GM06990 (cell line): ENCODE measurements around the gene CACNB2.

Experiments
- DNase-seq: peaks from one replicate; pipeline ENCODE4 v3.0.0-alpha.2; 2011; ENCODE audit not compliant: insufficient read length; ENCODE audit errors: extremely low read depth
- H3K27me3 ChIP-seq: replicated peaks from 2 replicates; pipeline ENCODE4 v1.6.0; 2011; ENCODE audit warnings: low read length; ENCODE audit not compliant: control insufficient read depth, insufficient read depth
- H3K36me3 ChIP-seq: 2 replicates; pipeline ENCODE4 v1.5.1; 2011; ENCODE audit warnings: low read length; ENCODE audit not compliant: control insufficient read depth, insufficient read depth
- H3K4me3 ChIP-seq: replicated peaks from 2 replicates; pipeline ENCODE4 v1.5.1; 2011; ENCODE audit warnings: low read depth, mild to moderate bottlenecking, control low read depth, low read length
- TF ChIP-seq, protein P1 (sequence below): IDR thresholded peaks from 2 replicates; pipeline ENCODE4 v1.5.1; 2011; ENCODE audit warnings: low read length, control low read depth, mild to moderate bottlenecking, inconsistent platforms; ENCODE audit not compliant: insufficient read depth, poor library complexity, severe bottlenecking

CACNB2 gene

DNA sequence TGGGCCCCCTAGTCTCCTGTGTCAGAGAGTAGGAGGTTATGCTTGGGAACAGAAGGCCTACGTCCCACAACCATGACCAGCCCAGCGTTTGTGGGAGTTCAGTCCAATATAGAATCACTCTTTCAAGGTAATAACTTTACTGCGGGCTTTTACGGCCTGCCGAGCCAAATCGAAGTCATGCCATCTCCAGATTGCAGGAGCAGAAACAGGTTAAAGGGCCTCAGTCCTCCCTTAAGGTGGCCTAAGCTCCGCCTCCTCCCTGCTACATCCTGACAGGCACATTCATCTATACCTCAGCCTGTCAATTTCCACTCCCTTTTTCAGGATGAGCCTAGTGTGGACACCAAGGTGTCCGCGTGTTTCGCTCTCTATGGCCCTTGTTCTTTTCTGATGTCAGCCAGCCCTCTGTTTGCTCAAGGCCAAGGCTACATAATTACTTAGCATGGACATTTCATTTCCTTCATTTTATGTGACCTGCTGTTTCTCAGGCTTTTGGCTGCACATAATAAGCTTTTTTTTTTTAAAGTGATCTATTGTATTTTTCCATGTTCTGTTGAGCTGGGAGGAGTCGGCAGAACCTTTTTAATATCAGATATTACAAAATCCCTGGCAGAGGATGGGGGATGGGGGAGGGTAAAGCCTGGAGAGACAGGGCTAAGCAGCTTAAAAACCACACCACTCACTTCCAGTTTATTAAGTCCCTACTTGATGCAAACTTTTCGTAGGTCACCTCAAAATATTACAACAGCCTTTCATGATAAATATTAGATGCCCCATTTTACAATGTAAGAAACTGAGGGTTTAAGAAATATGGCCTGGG is 84.6 kb downstream of the CACNB2 start:
- no peak for DNase-seq

GRCh38 chr10:18226336-18226735 is 86.1 kb downstream of the CACNB2 start:
- TF ChIP-seq, protein P1, sequence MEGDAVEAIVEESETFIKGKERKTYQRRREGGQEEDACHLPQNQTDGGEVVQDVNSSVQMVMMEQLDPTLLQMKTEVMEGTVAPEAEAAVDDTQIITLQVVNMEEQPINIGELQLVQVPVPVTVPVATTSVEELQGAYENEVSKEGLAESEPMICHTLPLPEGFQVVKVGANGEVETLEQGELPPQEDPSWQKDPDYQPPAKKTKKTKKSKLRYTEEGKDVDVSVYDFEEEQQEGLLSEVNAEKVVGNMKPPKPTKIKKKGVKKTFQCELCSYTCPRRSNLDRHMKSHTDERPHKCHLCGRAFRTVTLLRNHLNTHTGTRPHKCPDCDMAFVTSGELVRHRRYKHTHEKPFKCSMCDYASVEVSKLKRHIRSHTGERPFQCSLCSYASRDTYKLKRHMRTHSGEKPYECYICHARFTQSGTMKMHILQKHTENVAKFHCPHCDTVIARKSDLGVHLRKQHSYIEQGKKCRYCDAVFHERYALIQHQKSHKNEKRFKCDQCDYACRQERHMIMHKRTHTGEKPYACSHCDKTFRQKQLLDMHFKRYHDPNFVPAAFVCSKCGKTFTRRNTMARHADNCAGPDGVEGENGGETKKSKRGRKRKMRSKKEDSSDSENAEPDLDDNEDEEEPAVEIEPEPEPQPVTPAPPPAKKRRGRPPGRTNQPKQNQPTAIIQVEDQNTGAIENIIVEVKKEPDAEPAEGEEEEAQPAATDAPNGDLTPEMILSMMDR = no peak

More for the DNA sequence above, 84.6 kb downstream of the CACNB2 start:
- Histone ChIP-seq H3K27me3 (no peaks in the 10 kb centered on the region), H3K36me3 (no peaks in the 10 kb centered on the region), H3K4me3 (no peak overlapping the region)
- TF ChIP-seq, protein P1 = no peak

GRCh38 chr10:18229826-18230225 is 89.6 kb downstream of the CACNB2 start:
- TF ChIP-seq, protein P1 = no peak
- no peaks in the 10 kb centered on the region for H3K27me3 ChIP-seq
- DNase-seq = no peak
- H3K36me3 ChIP-seq = no peaks in the 10 kb centered on the region
- H3K4me3 ChIP-seq = no peak overlapping the region

More at GRCh38 chr10:18226336-18226735, 86.1 kb downstream of the CACNB2 start:
- no peak overlapping the region for H3K4me3 ChIP-seq
- H3K36me3 ChIP-seq = no peaks in the 10 kb centered on the region
- no peaks in the 10 kb centered on the region for H3K27me3 ChIP-seq
- no peak for DNase-seq

DNA sequence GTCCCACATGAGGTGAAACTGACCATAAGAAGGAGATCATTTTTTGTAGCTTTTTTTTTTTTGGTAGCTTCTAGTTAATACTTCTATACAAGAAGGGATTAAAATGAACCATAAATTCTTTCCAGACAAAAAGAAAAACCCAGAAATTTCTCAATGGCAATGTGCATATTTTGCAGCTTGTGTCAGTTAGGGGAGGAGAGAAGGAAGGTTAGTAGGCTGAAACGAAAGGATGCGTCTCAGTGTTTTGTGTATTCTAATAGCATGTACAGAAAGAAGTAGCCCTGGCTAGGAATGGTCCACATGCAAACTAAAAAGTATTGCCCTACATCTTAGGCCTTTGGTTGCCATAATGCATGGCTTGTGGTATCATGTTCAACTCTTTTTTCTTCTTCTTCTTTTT is 90.6 kb downstream of the CACNB2 start:
- no peak for DNase-seq

DNA sequence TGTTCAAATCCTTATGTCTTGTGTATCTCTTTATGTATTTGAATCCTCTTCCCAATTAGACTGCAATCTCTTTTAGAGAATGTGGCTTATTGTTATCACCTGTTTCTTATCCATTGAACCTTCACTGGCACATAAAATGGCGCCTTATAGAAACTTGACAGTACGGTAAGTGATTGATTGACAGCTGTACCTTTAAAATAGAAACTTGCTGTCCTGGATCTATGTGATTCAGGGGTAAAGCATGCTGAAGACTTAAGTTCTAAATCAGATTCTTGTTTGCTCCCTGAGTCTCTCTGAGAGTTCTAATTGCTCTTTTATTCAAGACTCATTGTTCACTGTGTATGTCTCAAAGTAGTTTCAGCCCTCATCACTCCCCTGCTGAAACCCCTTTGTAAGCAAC is 91.3 kb downstream of the CACNB2 start:
- DNase-seq = no peak
- Histone ChIP-seq H3K27me3 (no peaks in the 10 kb centered on the region), H3K4me3 (no peak overlapping the region), H3K36me3 (no peaks in the 10 kb centered on the region)
- TF ChIP-seq, protein P1 = no peak

More for the DNA sequence above, 90.6 kb downstream of the CACNB2 start:
- no peak overlapping the region for H3K4me3 ChIP-seq
- H3K27me3 ChIP-seq = no peaks in the 10 kb centered on the region
- TF ChIP-seq, protein P1 = no peak
- H3K36me3 ChIP-seq = no peaks in the 10 kb centered on the region
